IPS DF 4.7 (cell line): ENCODE measurements around the gene NOA1.
A peak's percentile ranks its signal among the peaks of the same experiment; 100 is the strongest.

Experiments used
- DNase-seq: peaks from one replicate; pipeline ENCODE4 v3.0.0-alpha.2; 2013; ENCODE audit warnings: low spot score; ENCODE audit errors: extremely low read depth

Gene NOA1

DNA sequence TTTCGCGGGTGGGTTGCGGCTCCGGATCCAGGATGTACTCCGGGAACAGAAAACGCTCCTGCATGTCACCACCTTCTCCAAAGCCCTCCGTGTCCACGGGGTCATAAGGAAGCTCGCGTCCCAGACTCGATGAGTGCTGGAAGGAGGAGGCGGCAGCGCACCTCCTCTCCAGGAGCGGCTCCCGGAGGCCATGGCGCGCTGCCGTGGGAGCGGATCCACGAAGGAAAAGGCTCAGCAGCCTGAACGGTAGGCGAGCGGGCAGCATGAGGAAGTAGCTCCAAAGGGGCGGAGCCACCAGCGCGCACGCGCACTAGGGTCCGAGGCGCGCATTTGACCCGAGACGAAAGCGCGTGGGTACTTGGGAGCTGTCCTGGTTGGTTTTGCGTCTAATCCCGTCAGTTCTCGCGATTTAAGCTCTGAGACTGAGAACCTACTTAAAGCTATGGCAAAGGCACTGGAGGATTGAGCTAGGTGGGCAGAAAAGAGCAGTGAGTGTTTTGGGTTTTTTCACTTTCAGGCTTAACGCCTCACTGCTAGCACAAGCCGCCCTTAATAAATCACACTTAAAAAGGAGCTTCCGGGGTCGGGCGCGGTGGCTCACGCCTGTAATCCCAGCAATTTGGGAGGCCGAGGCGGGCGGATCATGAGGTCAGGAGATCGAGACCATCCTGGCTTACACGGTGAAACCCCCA, at the start of gene NOA1:
TSS of gene NOA1 (minus strand) at position 286 of the 692 bp plus-strand sequence. CDS start at position 265, 21 bp downstream.
- peak; percentile 98 for DNase-seq

GRCh38 chr4:57023104-57023503, 45.7 kb upstream of the NOA1 start:
- DNase-seq = no peak

GRCh38 chr4:57020467-57021101, 43.2 kb upstream of the NOA1 start:
- no peak for DNase-seq

DNA sequence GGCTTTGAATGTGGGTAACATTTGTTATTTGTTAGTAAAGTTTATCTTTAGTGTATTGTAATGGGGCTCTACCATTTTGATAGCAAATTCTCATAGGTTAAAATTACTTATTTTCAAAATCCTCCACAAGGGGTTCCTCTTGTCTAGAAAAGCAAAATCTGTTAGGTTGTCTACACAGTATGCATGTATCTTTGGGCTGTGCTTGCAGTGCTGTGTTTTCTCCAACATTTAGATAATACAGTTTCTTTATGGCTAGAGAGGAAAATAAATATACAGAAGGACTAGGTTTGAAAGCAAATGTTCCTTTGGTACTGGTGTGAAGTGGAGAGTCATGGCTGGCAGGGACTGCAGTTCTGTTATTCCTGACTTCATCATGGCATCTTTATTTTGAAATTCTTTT, 41.6 kb upstream of the NOA1 start:
- no peak for DNase-seq

GRCh38 chr4:57013543-57014120, 36.2 kb upstream of the NOA1 start:
- DNase-seq = no peak

- DNase-seq = no peak
Measured at GRCh38 chr4:56999751-57000150, 22.3 kb upstream of the NOA1 start.

DNA sequence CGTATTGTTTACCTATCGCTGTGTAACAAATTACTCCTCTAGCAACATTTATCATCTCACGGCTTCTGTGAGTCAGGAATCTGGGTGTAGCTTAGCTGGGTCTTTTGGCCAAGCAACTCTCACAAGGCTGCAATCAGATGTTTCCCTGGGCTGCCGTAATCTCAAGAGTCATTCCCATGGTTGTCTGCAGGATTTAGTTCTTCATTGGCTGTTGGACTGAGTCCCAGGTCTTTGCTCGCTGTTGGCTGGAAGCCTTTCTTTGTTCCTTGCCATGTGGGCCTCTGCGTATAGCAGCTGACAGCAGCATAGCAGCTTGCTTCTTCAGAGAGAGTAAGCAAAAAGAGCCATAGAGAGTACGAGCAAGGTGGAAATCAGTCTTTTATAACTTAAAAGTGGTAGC, 18.1 kb upstream of the NOA1 start:
- no peak for DNase-seq

- no peak for DNase-seq
Measured at GRCh38 chr4:56990109-56990905, 12.9 kb upstream of the NOA1 start.

DNA sequence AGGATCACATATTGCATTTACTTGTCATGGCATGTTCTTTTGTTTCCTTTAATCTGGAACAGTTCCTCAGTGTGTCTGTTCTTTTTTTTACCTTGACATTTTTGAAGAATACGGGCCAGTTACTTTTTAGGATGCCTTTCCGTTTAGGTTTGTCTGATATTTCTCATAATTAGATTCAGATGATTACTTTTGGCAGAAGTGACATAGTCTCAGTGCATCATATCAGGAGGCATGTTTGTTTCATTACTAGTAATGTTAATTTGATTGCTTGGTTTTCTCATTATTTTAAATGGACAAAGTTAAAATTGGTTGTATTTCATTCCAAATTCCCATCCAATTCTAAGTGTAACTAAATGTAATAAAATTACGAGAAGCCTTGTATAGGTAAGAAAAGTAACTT, 9.5 kb upstream of the NOA1 start:
- no peak for DNase-seq

DNA sequence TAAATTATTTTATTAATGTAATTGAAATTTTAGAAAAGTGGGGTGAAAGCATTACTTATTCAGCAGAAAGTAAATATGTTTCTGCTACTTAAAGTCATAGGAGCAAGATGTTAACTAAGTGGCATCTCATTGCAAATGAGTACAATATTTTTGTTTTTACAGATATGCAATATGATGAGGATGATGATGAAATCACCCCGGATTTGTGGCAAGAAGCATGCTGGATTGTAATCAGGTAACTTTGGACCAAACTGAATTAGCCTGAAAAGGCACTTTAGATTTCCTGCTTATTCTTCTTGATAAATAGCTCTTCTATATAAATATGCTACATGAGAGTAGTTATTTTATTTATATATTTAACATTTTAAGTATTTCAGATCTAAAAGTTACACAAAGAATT, 8.8 kb upstream of the NOA1 start:
- no peak for DNase-seq

- no peak for DNase-seq
Measured at GRCh38 chr4:56981795-56982201, 4.4 kb upstream of the NOA1 start.

DNA sequence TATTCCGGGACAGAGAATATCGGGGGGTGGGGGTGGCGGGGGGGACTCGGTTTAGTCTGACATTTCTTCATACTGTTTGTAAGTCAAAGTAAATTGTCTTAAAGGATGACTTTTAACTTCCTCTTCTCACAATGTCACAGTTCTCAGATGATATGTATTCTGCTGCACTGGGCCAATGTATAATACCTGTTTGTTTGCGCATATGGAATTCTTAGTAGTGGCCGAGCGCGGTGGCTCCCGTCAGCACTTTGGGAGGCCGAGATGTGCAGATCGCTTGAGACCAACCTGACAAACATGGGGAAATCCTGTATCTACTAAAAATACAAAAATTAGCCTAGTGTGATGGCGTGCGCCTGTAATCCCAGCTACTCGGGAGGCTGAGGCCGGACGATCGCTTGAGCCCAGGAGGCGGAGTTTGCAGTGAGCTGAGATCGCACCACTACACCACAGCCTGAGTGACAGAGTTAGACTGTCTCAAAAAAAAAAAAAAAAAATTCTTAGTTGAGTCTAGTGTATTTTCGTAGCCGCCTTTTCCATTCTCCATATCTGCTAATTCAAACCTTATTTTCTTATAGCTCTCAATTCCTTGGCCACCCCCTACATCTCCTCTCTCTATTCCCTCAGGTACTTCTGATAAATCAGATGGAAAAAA, 2.1 kb upstream of the NOA1 start:
- DNase-seq = no peak

GRCh38 chr4:56978750-56979303, 1.4 kb upstream of the NOA1 start, which contains the start of gene POLR2B:
Gene POLR2B (plus strand): TSS chr4:56978896. CDS start chr4:56978986, 90 bp downstream.
- DNase-seq = peak; percentile 76

- no peak for DNase-seq
Measured at GRCh38 chr4:56976837-56977320, 527 bp downstream of the NOA1 start.

- no peak for DNase-seq
Measured at GRCh38 chr4:56976283-56976836, 1.0 kb downstream of the NOA1 start.

DNA sequence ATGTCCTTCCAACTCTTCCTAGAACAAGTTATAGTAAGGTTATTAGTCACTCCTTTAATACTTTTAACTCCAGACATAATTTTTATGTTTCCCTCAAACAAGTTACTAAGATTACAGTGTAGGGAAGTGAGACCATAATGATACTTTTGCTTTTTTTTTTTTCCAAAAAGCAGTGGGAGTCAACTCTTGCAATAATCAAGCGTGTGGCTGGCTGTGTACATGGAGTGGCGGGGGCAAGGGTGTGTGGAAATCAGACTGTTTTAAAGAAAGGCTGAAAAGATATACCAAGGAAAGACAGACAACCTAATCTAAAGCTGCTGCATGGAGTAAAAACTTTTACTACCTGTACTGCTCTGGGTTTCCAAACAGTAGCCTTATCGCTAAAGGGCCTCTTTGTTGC, 4.1 kb downstream of the NOA1 start:
- no peak for DNase-seq

GRCh38 chr4:56972809-56973208, 4.6 kb downstream of the NOA1 start:
- no peak for DNase-seq

DNA sequence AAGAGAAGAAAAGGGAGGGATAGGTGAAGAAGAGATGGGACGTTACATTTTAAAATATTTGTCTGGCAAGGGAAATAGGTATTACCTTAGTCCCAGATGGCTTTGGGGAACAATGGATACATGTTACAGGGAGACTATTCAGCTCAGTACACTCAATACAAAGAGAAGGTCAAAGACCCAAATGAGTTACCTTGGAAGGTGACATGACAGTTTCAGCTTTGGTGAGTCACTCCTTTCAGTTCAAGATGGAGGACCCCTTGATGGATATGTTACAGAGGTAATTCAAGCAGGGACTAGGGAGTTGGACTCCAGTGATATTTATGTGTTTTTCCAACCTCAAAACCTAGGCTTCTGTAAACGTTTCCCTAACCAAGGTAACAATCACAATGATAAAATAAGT, 5.0 kb downstream of the NOA1 start:
- no peak for DNase-seq

DNA sequence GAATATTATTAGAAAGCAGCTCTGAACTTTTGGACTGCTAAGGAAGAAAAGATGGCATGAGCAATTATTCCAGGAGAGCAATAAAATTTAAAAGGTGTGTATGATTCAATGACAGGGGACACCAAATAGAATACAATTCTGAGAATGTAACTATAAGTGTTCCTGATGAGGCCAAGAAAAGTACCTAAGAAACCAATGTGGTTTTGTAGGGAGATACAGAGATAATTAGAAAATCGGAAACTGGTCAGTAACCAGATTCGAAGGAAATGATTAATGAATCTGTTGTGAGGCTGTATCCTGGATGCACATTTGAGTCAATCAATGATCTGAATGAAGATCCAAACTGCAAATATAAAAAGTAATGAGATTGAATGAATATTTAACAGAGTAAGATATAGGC, 6.0 kb downstream of the NOA1 start:
- DNase-seq = no peak

- no peak for DNase-seq
Measured at GRCh38 chr4:56961107-56961500, 16.3 kb downstream of the NOA1 start.

DNA sequence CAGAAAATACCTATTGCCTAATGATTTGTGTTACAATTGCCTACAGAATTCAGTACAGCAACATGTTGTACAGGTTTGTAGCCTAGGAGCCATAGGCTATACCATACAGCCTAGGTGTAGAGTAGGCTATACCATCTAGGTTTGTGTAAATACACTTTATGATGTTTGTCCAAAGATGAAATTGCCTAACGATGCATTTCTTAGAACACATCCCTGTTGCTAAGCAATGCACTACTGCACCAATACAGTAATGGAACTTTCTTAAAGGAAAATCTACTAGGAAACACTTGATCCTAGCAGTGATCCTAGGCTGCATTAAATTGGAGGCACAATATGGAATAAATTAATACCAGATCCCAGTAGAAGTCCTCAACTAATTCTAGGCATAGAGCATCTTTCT, 18.3 kb downstream of the NOA1 start:
- no peak for DNase-seq
